ENCODE results near the gene B4GALNT1. TPM values are rescaled to one million over a fixed set of nuclear protein-coding genes. Genes with fewer than 3 reads are reported as not detected.

B4GALNT1 gene
- total RNA-seq, 1 experiment from 2014 or later: 31.3 TPM

DNA sequence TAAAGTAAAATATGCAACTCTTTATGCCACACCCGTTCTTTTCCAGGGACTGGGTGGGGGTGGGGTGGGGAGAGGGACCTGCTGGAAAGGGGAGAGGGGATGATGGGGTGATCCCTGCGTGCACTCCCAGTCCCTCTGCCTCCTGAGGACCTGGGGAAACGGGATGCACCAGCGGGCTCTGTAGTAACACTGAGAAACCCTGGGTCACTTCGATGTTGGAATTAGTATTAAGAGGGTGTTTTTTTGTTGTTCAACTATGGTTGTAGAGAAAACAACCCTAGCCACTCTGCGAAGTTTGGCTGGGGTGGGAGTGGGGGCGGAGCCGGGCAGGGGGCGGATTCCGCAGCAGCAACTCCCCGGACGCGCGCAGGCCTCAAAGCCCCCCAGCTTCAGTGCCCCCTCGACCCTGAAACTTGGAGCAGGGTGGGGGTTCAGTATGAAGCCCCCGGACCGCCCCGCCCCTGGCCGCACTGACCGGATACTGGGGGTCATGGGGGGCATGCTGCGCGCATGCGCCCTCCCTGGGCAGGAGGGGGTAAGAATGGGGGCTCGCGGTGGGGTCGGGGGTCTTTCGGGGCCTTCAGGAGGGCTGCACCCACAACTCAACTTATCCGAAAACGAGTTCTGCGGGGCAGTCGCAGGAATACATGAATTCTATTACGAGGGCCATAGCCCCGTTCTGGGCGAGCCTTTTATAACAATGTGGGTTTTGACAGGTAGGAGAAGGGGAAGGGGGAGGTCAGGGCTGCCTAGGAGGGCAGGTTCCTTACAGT is 23.0 kb downstream of the B4GALNT1 start:
- peaks cover 0 to 9% of the 10 kb centered on the region in 2 experiments; a peak in 1 of 4 replicates for H3K4me1 ChIP-seq (ENCODE audit: control insufficient read depth in 1 of 2, insufficient read depth in 2 of 2, low read length in 2 of 2)
- no TSS peak for BruUV-seq (replicated peaks)
- ATAC-seq: no peak
- H3K27me3 ChIP-seq (ENCODE audit: insufficient read depth, low read length): no peaks in the 10 kb centered on the region
- H3K4me2 ChIP-seq (ENCODE audit: low read length): no peak overlapping the region
- POLR2A ChIA-PET: no interaction called here
- intact Hi-C loops (cut with micrococcal nuclease): no loop called here
- H3K4me3 ChIP-seq (replicated peaks in 1 of 2; ENCODE audit: low read depth in 1 of 2, low read length in 2 of 2): no peak overlapping the region
- TF ChIP-seq POLR2A (IDR thresholded peaks at IDR 0.05; ENCODE audit: borderline replicate concordance, extremely low read depth, insufficient read depth, insufficient read length): no peak
- no peak for TF ChIP-seq JUND (IDR thresholded peaks at IDR 0.05)
- no peak for TF ChIP-seq ELF1 (IDR thresholded peaks at IDR 0.05; ENCODE audit: borderline replicate concordance, low read depth)
- TF ChIP-seq TCF7L2 (IDR thresholded peaks at IDR 0.05; ENCODE audit: borderline replicate concordance, extremely low read depth, insufficient read depth, insufficient read length): no peak
- TF ChIP-seq ZNF274 (IDR thresholded peaks at IDR 0.05; ENCODE audit: low read depth, low read length): no peak
- TF ChIP-seq, protein P1, sequence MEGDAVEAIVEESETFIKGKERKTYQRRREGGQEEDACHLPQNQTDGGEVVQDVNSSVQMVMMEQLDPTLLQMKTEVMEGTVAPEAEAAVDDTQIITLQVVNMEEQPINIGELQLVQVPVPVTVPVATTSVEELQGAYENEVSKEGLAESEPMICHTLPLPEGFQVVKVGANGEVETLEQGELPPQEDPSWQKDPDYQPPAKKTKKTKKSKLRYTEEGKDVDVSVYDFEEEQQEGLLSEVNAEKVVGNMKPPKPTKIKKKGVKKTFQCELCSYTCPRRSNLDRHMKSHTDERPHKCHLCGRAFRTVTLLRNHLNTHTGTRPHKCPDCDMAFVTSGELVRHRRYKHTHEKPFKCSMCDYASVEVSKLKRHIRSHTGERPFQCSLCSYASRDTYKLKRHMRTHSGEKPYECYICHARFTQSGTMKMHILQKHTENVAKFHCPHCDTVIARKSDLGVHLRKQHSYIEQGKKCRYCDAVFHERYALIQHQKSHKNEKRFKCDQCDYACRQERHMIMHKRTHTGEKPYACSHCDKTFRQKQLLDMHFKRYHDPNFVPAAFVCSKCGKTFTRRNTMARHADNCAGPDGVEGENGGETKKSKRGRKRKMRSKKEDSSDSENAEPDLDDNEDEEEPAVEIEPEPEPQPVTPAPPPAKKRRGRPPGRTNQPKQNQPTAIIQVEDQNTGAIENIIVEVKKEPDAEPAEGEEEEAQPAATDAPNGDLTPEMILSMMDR (IDR thresholded peaks at IDR 0.05 in 2 of 3, conservative IDR thresholded peaks at IDR 0.05 in 1 of 3; ENCODE audit: borderline replicate concordance in 1 of 3, insufficient read depth in 1 of 3, low read depth in 2 of 3, low read length in 2 of 3): no peak
- no peak for TF ChIP-seq SRF (IDR thresholded peaks at IDR 0.05; ENCODE audit: low read depth)
- TF ChIP-seq FOSL1 (IDR thresholded peaks at IDR 0.05; ENCODE audit: low read depth): no peak
- TF ChIP-seq EZH2 (IDR thresholded peaks at IDR 0.05): no peak
- no peak for TF ChIP-seq EZH2phosphoT487 (IDR thresholded peaks at IDR 0.05; ENCODE audit: borderline replicate concordance)
- TF ChIP-seq, protein P2, sequence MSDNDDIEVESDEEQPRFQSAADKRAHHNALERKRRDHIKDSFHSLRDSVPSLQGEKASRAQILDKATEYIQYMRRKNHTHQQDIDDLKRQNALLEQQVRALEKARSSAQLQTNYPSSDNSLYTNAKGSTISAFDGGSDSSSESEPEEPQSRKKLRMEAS (IDR thresholded peaks at IDR 0.05): no peak
- TF ChIP-seq, protein P3, sequence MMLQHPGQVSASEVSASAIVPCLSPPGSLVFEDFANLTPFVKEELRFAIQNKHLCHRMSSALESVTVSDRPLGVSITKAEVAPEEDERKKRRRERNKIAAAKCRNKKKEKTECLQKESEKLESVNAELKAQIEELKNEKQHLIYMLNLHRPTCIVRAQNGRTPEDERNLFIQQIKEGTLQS (IDR thresholded peaks at IDR 0.05): no peak
- no peak for TF ChIP-seq YY1 (IDR thresholded peaks at IDR 0.05; ENCODE audit: extremely low read depth, insufficient replicate concordance, low read depth, low read length)
- TF ChIP-seq ZFX (IDR thresholded peaks at IDR 0.05): no peak
- H3K27ac ChIP-seq (ENCODE audit: low read depth, low read length): no peak overlapping the region
- H2AFZ ChIP-seq (ENCODE audit: low read depth, low read length, poor library complexity, severe bottlenecking): no peak overlapping the region
- no peaks in the 10 kb centered on the region for H3K36me3 ChIP-seq (ENCODE audit: control insufficient read depth in 1 of 2, insufficient read depth in 2 of 2, low read length in 2 of 2)
- no peaks in the 10 kb centered on the region for H3K9me3 ChIP-seq (ENCODE audit: control insufficient read depth in 1 of 2, insufficient read depth in 1 of 2, low read depth in 1 of 2, low read length in 2 of 2)
- H4K20me1 ChIP-seq (ENCODE audit: insufficient read depth): no peaks in the 10 kb centered on the region
- no peak overlapping the region for H3K9ac ChIP-seq (ENCODE audit: low read length)
- RAD21 ChIA-PET (ENCODE audit: low non-redundant PET in 1 of 2, low total read pairs in 2 of 2, uncharacterized antibody in 2 of 2, unreplicated experiment in 2 of 2): no interaction called here
- no peaks in the 10 kb centered on the region for H3K79me2 ChIP-seq (ENCODE audit: insufficient read depth, low read length)
- H3K9me2 ChIP-seq (ENCODE audit: insufficient read depth): no peaks in the 10 kb centered on the region
- no peak for DNase-seq (ENCODE audit: low read depth, low spot score)
- CTCF ChIA-PET: no interaction called here

Measured in HCT116 (cell line).